GM21786 (cell line): Measurements from ENCODE around the gene HMCN2.
"Not testable (repeated sequence)": the region's sequence is repeated elsewhere in the genome, so short reads cannot be mapped to it uniquely, and the experiment has no call there.

ENCODE experiments used
- ATAC-seq: cut with Tn5 transposase; IDR thresholded peaks from one replicate; pipeline ENCODE4 v1.9.1; 2021; ENCODE audit not compliant: unreplicated experiment

HMCN2 gene

GRCh38 chr9:130426883-130427282 is 161.3 kb downstream of the HMCN2 start:
- ATAC-seq: no peak

GRCh38 chr9:130427326-130427725 is 161.8 kb downstream of the HMCN2 start:
- no peak for ATAC-seq

GRCh38 chr9:130428086-130428665 is 162.6 kb downstream of the HMCN2 start:
- ATAC-seq: no peak

DNA sequence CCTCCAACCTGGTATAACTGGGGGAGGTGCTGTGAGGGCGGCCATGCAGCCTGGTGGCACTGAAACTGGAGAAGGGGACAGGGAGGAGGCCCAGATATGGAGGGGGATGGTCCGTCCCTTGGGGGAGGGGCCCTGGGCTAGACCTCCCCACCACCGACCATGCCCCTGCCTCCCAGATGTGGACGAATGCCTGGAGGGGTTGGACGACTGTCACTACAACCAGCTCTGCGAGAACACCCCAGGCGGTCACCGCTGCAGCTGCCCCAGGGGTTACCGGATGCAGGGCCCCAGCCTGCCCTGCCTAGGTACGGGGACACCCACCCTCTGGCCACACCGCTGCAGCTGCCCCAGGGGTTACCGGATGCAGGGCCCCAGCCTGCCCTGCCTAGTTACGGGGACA is 163.8 kb downstream of the HMCN2 start:
- ATAC-seq: no peak

- no peak for ATAC-seq
Observed at GRCh38 chr9:130429831-130430230, 164.3 kb downstream of the HMCN2 start.

DNA sequence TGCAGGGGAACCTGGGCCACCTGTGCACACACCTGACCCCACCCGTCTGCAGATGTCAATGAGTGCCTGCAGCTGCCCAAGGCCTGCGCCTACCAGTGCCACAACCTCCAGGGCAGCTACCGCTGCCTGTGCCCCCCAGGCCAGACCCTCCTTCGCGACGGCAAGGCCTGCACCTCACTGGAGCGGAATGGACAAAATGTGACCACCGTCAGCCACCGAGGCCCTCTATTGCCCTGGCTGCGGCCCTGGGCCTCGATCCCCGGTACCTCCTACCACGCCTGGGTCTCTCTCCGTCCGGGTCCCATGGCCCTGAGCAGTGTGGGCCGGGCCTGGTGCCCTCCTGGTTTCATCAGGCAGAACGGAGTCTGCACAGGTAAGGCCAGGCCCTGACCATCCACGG is 164.7 kb downstream of the HMCN2 start:
- no peak for ATAC-seq

DNA sequence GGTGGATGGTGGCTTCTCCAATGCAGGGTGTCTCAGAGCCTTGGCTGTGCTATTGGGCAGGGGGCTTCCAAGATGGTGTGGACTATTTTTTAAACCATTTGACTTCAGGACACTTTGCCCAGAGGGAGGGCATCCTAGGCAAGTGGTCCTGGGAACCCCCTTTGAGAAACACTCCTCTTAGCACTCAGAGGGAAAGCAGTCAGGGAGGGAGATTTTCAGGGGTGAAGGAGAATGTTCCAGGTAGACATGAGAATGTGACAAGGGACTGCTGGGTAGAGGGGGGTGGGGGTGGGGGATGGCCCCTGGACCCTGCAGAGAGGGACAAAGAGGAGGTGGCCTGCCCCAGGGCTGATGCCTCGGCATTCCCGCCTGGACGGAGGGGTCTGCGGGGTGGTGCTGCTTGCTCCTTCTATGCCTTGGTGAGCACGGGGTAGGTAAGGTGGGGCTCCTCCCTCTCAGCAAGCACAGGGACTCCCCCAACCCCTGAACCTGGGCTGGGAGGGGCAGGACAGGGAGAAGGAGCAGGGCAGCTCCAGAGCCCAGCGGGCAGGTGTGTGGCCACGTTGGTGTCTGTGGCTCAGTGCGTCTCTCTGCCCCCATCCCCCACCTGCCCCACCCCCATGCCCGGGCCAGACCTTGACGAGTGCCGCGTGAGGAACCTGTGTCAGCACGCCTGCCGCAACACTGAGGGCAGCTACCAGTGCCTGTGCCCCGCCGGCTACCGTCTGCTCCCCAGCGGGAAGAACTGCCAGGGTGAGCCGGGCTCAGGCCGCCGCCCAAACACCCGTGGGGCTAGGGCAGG is 165.4 kb downstream of the HMCN2 start:
- ATAC-seq: no peak

GRCh38 chr9:130431536-130432303 is 166.2 kb downstream of the HMCN2 start:
- ATAC-seq: no peak

DNA sequence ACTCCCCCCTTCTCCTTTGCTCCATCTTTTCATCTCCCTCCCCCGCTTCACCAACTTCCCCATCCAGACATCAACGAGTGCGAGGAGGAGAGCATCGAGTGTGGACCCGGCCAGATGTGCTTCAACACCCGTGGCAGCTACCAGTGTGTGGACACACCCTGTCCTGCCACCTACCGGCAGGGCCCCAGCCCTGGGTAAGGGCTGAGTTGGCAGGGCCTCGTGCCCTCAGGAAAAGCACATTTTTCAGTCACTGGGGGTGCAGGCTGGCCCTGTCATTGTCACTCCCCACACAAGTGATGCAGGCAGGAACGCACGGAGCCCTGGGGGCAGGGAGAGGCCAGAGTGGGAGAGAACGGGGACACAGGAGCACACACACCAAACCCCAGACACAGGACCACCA is 166.8 kb downstream of the HMCN2 start:
- no peak for ATAC-seq

GRCh38 chr9:130432796-130433167 is 167.2 kb downstream of the HMCN2 start:
- no peak for ATAC-seq

- ATAC-seq: no peak
Observed at GRCh38 chr9:130433168-130433946, 167.8 kb downstream of the HMCN2 start.

- no peak for ATAC-seq
Observed at GRCh38 chr9:130433947-130434262, 168.3 kb downstream of the HMCN2 start.

GRCh38 chr9:130434656-130435055 is 169.1 kb downstream of the HMCN2 start:
- ATAC-seq: not testable (repeated sequence)

DNA sequence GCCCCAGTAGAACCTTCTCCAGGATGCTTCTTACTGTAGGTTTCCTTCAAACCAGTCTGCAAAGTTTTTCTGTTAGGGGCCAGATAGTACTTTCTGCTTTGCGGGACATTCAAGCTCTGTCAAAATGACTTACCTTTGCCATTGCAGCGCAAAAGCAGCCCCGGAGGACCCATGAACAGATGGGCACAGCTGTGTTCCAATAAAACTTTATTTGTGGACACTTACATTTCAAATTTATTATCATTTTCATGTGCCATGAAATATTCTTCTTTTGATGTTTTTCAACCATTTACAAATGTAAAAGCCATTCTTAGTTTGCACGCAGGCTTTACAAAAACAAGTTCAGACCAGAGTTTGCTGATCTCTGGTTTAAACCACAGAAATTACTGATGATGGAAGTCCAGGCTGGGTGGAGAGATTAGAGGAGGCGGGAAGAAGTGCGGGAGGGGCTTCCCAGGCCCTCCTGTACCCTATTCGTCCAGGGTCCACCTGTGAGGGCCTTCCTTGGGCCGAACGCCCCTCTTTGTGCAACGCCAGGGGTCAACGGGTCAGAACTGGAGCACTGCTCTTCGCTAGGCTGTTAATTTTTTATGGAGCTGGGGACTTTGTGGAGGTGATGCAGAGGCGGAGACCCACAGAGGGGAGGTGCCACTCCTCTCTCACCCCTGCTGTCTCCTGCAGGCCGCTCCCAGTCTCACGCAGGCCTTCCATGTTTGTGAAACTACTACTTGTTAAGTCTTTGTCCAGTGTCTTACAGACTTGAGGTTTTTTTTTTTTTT is 171.6 kb downstream of the HMCN2 start:
- ATAC-seq: no peak

DNA sequence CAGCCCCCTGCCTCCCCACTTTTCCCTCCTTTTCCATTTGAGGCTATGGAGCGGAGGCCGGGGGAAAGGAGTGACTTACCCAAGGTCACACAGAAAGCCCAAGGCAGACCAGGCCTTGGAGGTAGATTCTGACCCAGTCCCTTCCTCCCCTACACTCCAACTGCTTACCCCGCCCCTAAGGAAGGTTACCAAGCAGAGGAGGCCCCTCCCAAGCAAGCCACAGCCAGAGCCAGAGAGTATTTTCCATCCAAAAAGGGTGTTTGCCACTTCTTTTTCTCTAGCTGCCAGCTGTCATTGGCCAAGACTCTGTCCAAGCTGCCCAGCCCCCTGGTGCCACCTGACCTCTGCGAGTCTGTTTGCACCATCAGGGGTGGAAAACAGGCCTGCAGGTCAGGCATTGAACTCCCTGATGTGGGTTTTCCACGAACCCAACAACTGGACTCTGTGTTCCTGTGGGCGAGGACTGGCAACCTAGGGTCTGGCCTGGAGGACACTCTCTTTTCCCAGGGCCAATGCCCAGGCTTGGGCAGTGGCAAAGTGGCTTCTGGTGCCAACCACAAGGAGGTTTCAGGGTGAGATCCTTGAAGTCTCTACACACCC is 172.9 kb downstream of the HMCN2 start:
- no peak for ATAC-seq

GRCh38 chr9:130441031-130441430 is 175.5 kb downstream of the HMCN2 start:
- no peak for ATAC-seq

DNA sequence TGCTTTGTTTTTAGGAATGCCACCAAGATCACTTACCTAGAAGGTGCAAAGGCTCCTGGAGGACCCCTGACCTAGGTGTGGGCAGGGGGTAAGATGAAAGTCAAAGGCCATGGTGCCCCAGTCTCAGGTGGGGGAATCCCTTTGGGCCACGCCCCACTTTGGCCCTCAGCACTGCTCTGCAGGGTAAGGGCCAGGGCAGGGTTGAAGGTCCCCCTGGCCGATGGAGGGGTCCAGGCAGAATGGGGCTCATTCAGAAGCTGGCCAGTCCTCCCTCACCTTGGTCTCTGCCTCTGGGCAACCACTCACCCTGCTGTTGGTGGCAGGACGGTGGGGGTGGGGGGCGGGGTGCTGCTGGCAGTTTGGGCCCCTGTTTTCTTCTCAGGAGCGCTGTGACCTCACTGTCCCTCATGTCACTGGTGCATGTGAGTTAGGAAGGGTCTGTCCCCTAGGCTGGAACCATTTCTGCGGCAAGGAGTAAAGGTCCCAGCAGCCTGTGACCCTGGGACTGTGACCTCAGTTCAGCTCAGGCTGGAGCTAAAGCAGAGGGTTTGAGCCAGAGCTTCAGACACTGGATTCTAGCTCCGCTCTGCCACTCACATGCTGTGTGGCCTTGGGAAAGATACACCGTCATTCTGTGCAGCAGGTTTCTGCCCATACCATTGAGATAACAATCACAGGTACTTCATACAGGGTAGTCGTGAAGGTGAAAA is 177.3 kb downstream of the HMCN2 start:
- ATAC-seq: no peak

DNA sequence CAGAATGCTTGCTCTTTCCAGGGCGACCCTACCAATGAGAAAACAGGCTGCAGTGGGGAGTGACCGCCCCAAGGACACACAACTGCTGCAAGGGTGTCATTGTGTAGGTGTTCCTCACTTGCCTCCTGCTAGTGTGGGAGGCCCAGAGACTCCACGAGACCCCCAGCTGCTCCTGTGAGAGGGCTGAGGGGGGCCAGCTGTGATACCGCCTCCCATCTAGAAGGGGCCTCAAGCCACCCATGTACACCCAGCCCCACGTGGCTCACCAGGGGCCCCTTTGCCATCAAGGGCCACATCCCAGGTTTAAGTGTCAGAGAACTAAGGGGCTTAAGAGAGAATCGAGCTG is 177.9 kb downstream of the HMCN2 start:
- no peak for ATAC-seq

- no peak for ATAC-seq
Observed at GRCh38 chr9:130443840-130444492, 178.4 kb downstream of the HMCN2 start.
